Muscle of leg (tissue), 11 donors: ENCODE measurements around the gene WDR73. TPM values are rescaled to one million over a fixed set of nuclear protein-coding genes. Genes with fewer than 3 reads are reported as not detected.

Experiments
- DNase-seq: peaks from one replicate; pipeline ENCODE4 v3.0.0; 2013
- H3K27ac ChIP-seq: one replicate; pipeline ENCODE4 v1.5.1; 2013; ENCODE audit warnings: mild to moderate bottlenecking, low read length, control low read depth
- H3K27me3 ChIP-seq: one replicate; pipeline ENCODE4 v1.6.1; 2013; ENCODE audit warnings: low read length; ENCODE audit not compliant: control insufficient read depth, insufficient read depth
- H3K36me3 ChIP-seq: one replicate; pipeline ENCODE4 v1.6.1; 2013; ENCODE audit warnings: low read length; ENCODE audit not compliant: control insufficient read depth, insufficient read depth
- H3K4me1 ChIP-seq: one replicate; pipeline ENCODE4 v1.6.1; 2013; ENCODE audit warnings: low read length; ENCODE audit not compliant: control insufficient read depth, insufficient read depth
- H3K4me3 ChIP-seq: one replicate; pipeline ENCODE4 v1.5.1; 2013; ENCODE audit warnings: low read length, control low read depth
- H3K9me3 ChIP-seq: replicated peaks from 2 replicates; pipeline ENCODE4 v1.6.1; 2013; ENCODE audit warnings: low read depth, low read length; ENCODE audit not compliant: control insufficient read depth
- WGBS: methylation state at CpG from one replicate; pipeline ENCODE4 v1.1.5; 2013; ENCODE audit warnings: missing lambda C conversion rate; ENCODE audit not compliant: insufficient coverage; 5-methylcytosine and 5-hydroxymethylcytosine counted together
- polyA plus RNA-seq, 8 donors: library from polyadenylated mRNA; unstranded; fragments of 120-200 nt; gene quantifications; one replicate each; pipeline versions ENCODE4 v1.2.1 to v1.2.3, GENCODE V29; 2013; ENCODE audit warnings: inconsistent platforms in 1 of 8, low replicate concordance in 1 of 8; ENCODE audit not compliant: insufficient read length in 8 of 8, insufficient read depth in 1 of 8
- total RNA-seq: library from RNA; stranded (reverse); fragments of 120-200 nt; gene quantifications from one replicate; pipeline ENCODE4 v1.2.4, GENCODE V29; 2013

WDR73 gene
- total and polyA plus RNA-seq, 9 donors, result 12.8 to 21.3 (median 17.9) TPM

DNA sequence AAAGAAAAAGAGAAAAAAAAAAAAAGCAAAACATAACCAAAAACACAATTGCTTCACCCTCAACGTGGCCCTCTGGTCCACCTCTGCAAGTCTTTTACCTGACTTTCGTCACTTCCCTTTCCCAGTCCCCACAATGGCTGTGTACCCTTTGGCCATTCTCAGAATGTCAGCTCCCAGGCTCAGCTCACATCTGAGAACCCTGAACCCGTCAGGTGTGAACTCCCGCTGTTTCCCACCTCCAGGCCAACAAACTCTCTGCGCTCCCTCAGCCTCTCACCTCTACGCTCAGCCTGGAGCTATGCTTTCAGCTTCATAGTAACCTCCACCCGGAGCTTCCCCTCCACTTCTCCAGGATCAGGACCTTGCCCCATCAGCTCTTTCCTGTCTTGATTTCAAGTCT, 29.7 kb downstream of the WDR73 start:
- Histone ChIP-seq H3K36me3 (peaks cover 25% of the 10 kb centered on the region), H3K9me3 (peaks cover 34% of the 10 kb centered on the region), H3K27ac (no peak overlapping the region), H3K27me3 (no peaks in the 10 kb centered on the region), H3K4me1 (no peaks in the 10 kb centered on the region), H3K4me3 (no peak overlapping the region)
- 78% methylated on average over 5 of the region's 7 CpGs for WGBS
- no peak for DNase-seq

DNA sequence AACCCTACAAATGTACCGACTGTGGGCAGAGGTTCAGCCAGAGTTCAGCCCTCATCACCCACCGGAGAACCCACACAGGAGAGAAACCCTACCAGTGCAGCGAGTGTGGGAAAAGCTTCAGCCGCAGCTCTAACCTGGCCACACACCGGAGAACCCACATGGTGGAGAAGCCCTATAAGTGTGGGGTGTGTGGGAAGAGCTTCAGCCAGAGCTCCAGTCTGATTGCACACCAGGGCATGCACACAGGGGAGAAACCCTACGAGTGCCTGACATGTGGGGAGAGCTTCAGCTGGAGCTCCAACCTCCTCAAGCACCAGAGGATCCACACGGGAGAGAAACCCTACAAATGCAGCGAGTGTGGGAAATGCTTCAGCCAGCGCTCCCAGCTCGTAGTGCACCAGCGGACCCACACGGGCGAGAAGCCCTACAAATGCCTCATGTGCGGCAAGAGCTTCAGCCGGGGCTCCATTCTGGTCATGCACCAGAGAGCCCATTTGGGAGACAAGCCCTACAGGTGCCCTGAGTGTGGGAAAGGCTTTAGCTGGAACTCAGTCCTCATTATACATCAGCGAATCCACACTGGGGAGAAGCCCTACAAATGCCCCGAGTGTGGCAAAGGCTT, 32.6 kb downstream of the WDR73 start:
- Histone ChIP-seq H3K4me3 (no peak overlapping the region), H3K9me3 (peaks cover 35% of the 10 kb centered on the region), H3K36me3 (peaks cover 28% of the 10 kb centered on the region), H3K27ac (no peak overlapping the region), H3K27me3 (no peaks in the 10 kb centered on the region), H3K4me1 (no peaks in the 10 kb centered on the region)
- 98% methylated on average over 11 of the region's 17 CpGs for WGBS
- DNase-seq, result no peak

DNA sequence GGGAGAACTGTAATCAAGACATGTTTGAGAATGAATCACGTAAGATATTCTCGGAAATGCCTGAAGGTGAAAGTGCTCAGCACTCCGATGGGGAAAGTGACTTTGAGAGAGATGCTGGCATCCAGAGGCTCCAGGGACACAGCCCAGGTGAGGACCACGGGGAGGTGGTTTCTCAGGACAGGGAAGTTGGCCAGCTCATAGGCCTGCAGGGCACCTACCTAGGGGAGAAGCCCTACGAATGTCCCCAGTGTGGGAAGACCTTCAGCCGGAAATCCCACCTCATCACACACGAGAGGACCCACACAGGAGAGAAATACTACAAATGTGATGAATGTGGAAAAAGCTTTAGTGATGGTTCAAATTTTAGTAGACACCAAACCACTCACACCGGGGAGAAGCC, 33.5 kb downstream of the WDR73 start:
- no peaks in the 10 kb centered on the region for H3K27me3 ChIP-seq
- 98% methylated on average over 4 of the region's 8 CpGs for WGBS

DNA sequence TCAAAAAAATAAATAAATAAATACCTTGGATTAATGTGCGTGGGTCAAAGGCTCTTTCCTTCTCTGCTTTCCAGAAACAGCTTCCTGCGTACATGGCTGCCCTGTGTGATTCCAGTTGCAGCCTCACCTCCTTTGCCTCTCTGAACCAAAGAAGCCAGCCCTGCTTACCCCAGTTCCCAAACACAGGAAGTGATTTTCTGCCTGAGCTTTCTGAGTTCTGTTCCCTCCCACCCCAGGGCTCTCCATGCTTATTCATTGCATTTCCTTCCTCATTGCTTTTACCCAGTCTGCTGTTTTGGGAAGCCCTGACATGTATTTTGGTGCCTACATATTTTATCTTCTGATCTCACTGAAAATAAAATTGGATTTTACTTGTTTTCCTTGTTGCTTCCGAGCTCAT, 37.8 kb downstream of the WDR73 start:
- DNase-seq, result peak; percentile 44
- H3K4me3 ChIP-seq, result no peak overlapping the region
- no peak overlapping the region for H3K27ac ChIP-seq
- peaks cover 19% of the 10 kb centered on the region for H3K9me3 ChIP-seq
- H3K4me1 ChIP-seq, result no peaks in the 10 kb centered on the region
- H3K27me3 ChIP-seq, result no peaks in the 10 kb centered on the region
- 73% methylated on average over 2 of the region's 3 CpGs for WGBS
- peaks cover 15% of the 10 kb centered on the region for H3K36me3 ChIP-seq

More for the DNA sequence above, 33.5 kb downstream of the WDR73 start:
- H3K4me1 ChIP-seq, result no peaks in the 10 kb centered on the region
- H3K27ac ChIP-seq, result no peak overlapping the region
- peaks cover 31% of the 10 kb centered on the region for H3K36me3 ChIP-seq
- H3K4me3 ChIP-seq, result no peak overlapping the region
- H3K9me3 ChIP-seq, result peaks cover 35% of the 10 kb centered on the region
- no peak for DNase-seq

DNA sequence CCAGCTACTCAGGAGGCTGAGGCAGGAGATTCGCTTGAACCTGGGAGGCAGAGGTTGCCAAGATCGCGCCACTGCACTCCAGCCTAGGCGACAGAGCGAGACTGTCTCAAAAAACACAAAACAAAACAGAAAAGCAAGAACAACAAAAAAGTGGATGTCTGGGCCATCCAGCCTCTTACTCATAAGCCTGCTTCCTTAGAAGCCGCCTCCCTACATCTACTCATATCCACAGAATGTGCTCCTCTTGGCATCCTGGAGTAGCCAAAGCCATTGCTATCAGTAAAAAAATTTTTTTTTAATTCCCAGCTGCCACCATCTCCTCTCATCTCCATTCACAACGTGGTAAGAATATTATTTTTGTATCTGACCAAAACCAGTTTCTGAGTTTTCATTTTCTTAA, 42.5 kb downstream of the WDR73 start:
- no peaks in the 10 kb centered on the region for H3K4me1 ChIP-seq
- WGBS, result 98% methylated on average over 6 of the region's 7 CpGs
- no peak overlapping the region for H3K4me3 ChIP-seq
- H3K27me3 ChIP-seq, result no peaks in the 10 kb centered on the region
- no peak overlapping the region for H3K27ac ChIP-seq
- peaks cover 30% of the 10 kb centered on the region for H3K36me3 ChIP-seq
- DNase-seq, result no peak
- H3K9me3 ChIP-seq, result no peaks in the 10 kb centered on the region

DNA sequence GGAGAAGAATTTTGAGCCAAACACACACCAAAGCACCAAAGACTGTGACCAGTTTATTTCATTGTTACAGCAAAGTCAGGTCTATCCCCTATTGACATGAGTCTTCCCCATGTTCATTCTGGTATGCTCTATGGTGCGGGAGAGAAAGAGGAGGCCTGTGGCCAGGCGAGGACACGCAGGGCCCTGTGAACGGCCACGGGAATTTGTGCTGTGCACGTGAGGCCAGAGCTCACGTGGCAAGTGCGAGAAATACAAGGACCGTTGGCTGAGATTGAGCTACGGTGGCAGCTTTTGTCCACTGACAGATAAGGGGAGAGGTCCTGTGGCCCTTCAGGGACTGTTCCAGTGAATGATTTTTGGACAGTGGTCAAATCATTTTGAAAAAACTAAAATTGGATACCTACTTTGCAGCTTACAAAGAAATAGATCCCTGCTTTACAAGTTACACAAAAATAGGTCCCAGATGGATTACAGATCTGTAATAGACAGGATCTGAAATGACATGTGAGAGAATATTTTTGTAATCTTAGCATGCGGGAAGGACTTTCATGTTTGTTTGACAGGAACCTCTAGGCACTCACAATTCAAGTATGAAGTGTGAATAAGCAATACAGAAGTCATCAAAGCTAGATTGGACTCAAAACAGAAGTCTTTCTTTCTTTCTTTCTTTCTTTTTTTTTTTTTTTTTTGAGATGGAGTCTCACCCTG, 44.1 kb downstream of the WDR73 start:
- H3K27ac ChIP-seq, result no peak overlapping the region
- H3K36me3 ChIP-seq, result peaks cover 41% of the 10 kb centered on the region
- H3K4me1 ChIP-seq, result no peaks in the 10 kb centered on the region
- whole genome bisulfite sequencing, result 87% methylated on average over 10 of the region's 11 CpGs
- DNase-seq, result no peak
- H3K27me3 ChIP-seq, result no peaks in the 10 kb centered on the region
- H3K4me3 ChIP-seq, result no peak overlapping the region
- no peaks in the 10 kb centered on the region for H3K9me3 ChIP-seq

DNA sequence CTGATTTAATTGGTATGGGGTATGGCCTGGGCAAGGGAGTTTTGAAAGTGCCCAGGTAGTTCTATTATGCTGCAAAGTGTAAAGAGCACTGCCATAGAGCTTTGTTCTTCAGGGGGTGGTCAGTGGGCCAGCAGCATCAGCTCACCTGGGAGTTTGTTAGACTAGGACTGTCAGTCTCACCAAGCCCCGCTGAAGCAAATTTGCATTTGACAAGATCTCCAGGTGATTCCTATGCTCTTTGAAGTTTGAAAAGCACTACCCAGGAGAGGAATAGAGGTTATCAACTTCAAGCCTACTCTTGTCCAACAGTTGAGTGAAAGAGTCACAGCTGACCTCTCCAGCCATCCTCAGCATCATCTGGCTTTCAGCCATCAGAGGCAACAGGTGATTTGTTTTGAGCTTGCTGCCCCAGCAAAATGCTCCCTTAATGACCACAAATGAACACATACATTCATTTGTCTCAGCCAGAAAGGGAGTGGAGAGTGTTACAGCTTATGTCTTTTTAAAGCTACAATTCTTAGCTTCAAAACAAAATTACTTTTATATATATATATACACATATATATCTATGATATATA, 45.3 kb downstream of the WDR73 start:
- Histone ChIP-seq H3K9me3 (no peaks in the 10 kb centered on the region), H3K4me3 (no peak overlapping the region), H3K27ac (no peak overlapping the region), H3K36me3 (peaks cover 49% of the 10 kb centered on the region), H3K4me1 (no peaks in the 10 kb centered on the region), H3K27me3 (no peaks in the 10 kb centered on the region)
- DNase-seq, result no peak
- WGBS, result no CpG with 5 or more reads among the region's 1 CpG

DNA sequence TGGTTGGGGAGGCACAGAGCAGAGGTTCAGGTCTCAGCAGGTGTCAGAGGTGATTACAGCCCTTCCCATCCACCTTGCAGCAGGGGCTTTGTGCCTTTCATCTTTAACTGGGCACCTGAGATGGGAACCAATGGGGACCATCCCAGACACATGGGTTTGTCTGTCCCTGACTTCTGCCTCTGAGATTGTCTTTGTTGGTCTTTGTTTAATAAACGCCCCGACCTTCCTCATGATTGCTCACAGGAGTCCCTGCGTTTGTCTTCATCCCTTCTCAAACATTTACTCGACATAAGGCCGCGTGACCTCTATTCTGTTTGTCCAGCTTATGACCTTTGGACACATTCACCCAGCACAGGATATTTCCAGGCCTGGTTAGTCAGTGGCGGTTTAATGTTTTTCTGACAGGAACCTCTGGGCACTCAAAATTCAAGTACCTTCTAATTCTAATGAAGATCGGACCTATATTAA, 47.4 kb downstream of the WDR73 start:
- Histone ChIP-seq H3K36me3 (peaks cover 53% of the 10 kb centered on the region), H3K4me3 (no peak overlapping the region), H3K4me1 (peaks cover 4% of the 10 kb centered on the region), H3K27ac (no peak overlapping the region), H3K9me3 (no peaks in the 10 kb centered on the region), H3K27me3 (no peaks in the 10 kb centered on the region)
- no peak for DNase-seq
- WGBS, result 81% methylated on average over 6 of the region's 8 CpGs

DNA sequence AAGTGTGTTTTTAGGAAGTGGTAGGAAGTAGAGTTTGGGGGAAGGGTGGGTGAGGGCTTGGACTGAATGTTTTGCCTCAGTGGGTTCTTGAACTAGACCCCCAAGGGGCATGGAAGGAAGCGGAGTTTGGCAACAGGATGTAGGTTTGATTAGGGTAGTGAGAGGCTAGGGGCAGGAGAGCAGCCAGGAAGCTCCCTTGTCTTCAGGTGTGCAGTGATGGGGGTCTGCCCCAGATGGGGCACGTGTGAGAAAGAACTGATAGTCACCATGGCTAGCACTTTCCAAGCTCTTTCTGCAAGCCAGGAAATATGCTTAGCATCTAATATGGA, 48.6 kb downstream of the WDR73 start:
- 60% methylated on average over 2 of the region's 2 CpGs for WGBS

DNA sequence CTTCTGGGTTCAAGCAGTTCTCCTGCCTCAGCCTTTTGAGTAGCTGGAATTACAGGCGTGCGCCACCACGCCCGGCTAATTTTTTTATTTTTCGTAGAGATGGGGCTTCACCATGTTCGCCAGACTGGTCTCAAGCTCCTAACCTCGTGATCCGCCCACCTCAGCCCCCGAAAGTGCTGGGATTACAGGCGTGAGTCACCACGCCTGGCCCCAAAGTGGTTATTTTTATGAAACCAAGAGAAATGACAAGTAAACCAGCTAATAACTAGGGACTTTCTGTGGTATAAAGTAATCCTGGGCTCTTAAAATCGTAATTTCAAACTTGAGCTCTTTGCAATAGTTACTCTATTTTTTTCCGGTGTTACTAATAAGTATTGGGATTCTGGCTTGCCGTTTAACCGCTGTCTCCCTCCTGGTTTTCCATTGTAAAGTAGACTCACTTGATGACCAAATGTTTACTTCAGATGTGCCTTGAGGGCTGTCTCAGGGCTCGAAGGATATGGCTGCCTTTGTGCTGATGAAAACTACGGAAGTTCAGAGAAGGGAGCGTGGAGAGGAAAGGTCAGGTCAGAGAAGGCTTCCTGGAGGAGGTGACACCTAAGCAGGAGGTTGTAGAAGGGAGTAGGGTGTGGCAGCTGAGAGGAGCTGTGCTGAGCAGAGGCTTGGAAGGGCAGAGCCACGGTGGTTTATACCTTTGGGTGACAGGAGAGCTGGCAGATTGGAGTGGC, 49.1 kb downstream of the WDR73 start:
- DNase-seq, result no peak
- Histone ChIP-seq H3K4me3 (no peak overlapping the region), H3K27ac (no peak overlapping the region), H3K36me3 (peaks cover 53% of the 10 kb centered on the region), H3K9me3 (no peaks in the 10 kb centered on the region), H3K27me3 (no peaks in the 10 kb centered on the region), H3K4me1 (peaks cover 6% of the 10 kb centered on the region)
- 80% methylated on average over 14 of the region's 19 CpGs for WGBS

More for the DNA sequence above, 48.6 kb downstream of the WDR73 start:
- no peaks in the 10 kb centered on the region for H3K27me3 ChIP-seq
- H3K9me3 ChIP-seq, result no peaks in the 10 kb centered on the region
- H3K4me1 ChIP-seq, result peaks cover 6% of the 10 kb centered on the region
- no peak overlapping the region for H3K4me3 ChIP-seq
- DNase-seq, result no peak
- peaks cover 53% of the 10 kb centered on the region for H3K36me3 ChIP-seq
- H3K27ac ChIP-seq, result no peak overlapping the region
